Measurements from ENCODE around the gene ZNF174.
A peak's percentile ranks its signal among the peaks of the same experiment; 100 is the strongest.

The ZNF174 gene

GRCh38 chr16:3364774-3365427, 36.1 kb upstream of the ZNF174 start:
- Histone ChIP-seq H3F3A (ENCODE audit: control insufficient read depth, insufficient read depth) (no peaks in the 10 kb centered on the region), H3K4me3 (ENCODE audit: low read length) (peak overlapping the region; percentile 68), H3K79me2 (ENCODE audit: control insufficient read depth, low read length) (no peaks in the 10 kb centered on the region), H3K4me1 (ENCODE audit: control insufficient read depth, low read length) (0 out of 2 replicates have a peak, but pooled peaks cover 7% of the 10 kb centered on the region), H3K27ac (ENCODE audit: low read depth, low read length) (0 out of 2 replicates have a peak overlapping the region, but pooled peaks have one; percentile 18), H3K4me2 (ENCODE audit: low read length) (peak overlapping the region; percentile 58), H3K27me3 (ENCODE audit: control insufficient read depth, low read length) (0 out of 2 replicates have a peak, but pooled peaks cover 5% of the 10 kb centered on the region), H3K9me2 (replicated peaks; ENCODE audit: control insufficient read depth, low read length) (no peaks in the 10 kb centered on the region), H4K20me1 (ENCODE audit: control insufficient read depth, insufficient read depth, low read depth, low read length) (no peaks in the 10 kb centered on the region), H3K36me3 (ENCODE audit: control insufficient read depth, low read length) (no peaks in the 10 kb centered on the region), H3K9me3 (ENCODE audit: control insufficient read depth, insufficient read depth, low read length) (peaks cover 12% of the 10 kb centered on the region)
- no peak for TF ChIP-seq EZH2phosphoT487 (IDR thresholded peaks at IDR 0.05; ENCODE audit: borderline replicate concordance, low read length)
- no peak for TF ChIP-seq CTCF (IDR thresholded peaks at IDR 0.05; ENCODE audit: low read depth, low read length, poor library complexity, severe bottlenecking)

GRCh38 chr16:3369073-3369472, 31.9 kb upstream of the ZNF174 start:
- no peak overlapping the region for H3K27ac ChIP-seq (ENCODE audit: low read depth, low read length)
- H3K4me3 ChIP-seq (ENCODE audit: low read length): no peak overlapping the region
- no peaks in the 10 kb centered on the region for H3K36me3 ChIP-seq (ENCODE audit: control insufficient read depth, low read length)
- 0 out of 2 replicates have a peak, but pooled peaks cover 7% of the 10 kb centered on the region for H3K4me1 ChIP-seq (ENCODE audit: control insufficient read depth, low read length)
- H3F3A ChIP-seq (ENCODE audit: control insufficient read depth, insufficient read depth): no peaks in the 10 kb centered on the region
- TF ChIP-seq EZH2phosphoT487 (IDR thresholded peaks at IDR 0.05; ENCODE audit: borderline replicate concordance, low read length) (no peak), CTCF (IDR thresholded peaks at IDR 0.05; ENCODE audit: low read depth, low read length, poor library complexity, severe bottlenecking) (no peak)
- no peaks in the 10 kb centered on the region for H3K79me2 ChIP-seq (ENCODE audit: control insufficient read depth, low read length)
- peaks cover 9% of the 10 kb centered on the region for H3K9me3 ChIP-seq (ENCODE audit: control insufficient read depth, insufficient read depth, low read length)
- H3K4me2 ChIP-seq (ENCODE audit: low read length): no peak overlapping the region
- H3K9me2 ChIP-seq (replicated peaks; ENCODE audit: control insufficient read depth, low read length): no peaks in the 10 kb centered on the region
- no peaks in the 10 kb centered on the region for H4K20me1 ChIP-seq (ENCODE audit: control insufficient read depth, insufficient read depth, low read depth, low read length)
- no peaks in the 10 kb centered on the region for H3K27me3 ChIP-seq (ENCODE audit: control insufficient read depth, low read length)

- no peaks in the 10 kb centered on the region for H3F3A ChIP-seq (ENCODE audit: control insufficient read depth, insufficient read depth)
- H3K9me2 ChIP-seq (replicated peaks; ENCODE audit: control insufficient read depth, low read length): no peaks in the 10 kb centered on the region
- peaks cover 5% of the 10 kb centered on the region; the same call in 1 of the 2 replicates for H3K9me3 ChIP-seq (ENCODE audit: control insufficient read depth, insufficient read depth, low read length)
- no peak overlapping the region for H3K27ac ChIP-seq (ENCODE audit: low read depth, low read length)
- no peaks in the 10 kb centered on the region for H3K27me3 ChIP-seq (ENCODE audit: control insufficient read depth, low read length)
- no peak overlapping the region for H3K4me3 ChIP-seq (ENCODE audit: low read length)
- no peaks in the 10 kb centered on the region for H3K4me1 ChIP-seq (ENCODE audit: control insufficient read depth, low read length)
- H4K20me1 ChIP-seq (ENCODE audit: control insufficient read depth, insufficient read depth, low read depth, low read length): no peaks in the 10 kb centered on the region
- no peaks in the 10 kb centered on the region for H3K79me2 ChIP-seq (ENCODE audit: control insufficient read depth, low read length)
- H3K36me3 ChIP-seq (ENCODE audit: control insufficient read depth, low read length): no peaks in the 10 kb centered on the region
- TF ChIP-seq EZH2phosphoT487 (IDR thresholded peaks at IDR 0.05; ENCODE audit: borderline replicate concordance, low read length) (no peak), CTCF (IDR thresholded peaks at IDR 0.05; ENCODE audit: low read depth, low read length, poor library complexity, severe bottlenecking) (no peak)
- no peak overlapping the region for H3K4me2 ChIP-seq (ENCODE audit: low read length)
Measured at GRCh38 chr16:3375680-3376079, 25.3 kb upstream of the ZNF174 start.

Data from DOHH2 (cell line).